ENCODE measurements around the gene OR4N5.
"Not testable (repeated sequence)": the region's sequence is repeated elsewhere in the genome, so short reads cannot be mapped to it uniquely, and the experiment has no call there.

OR4N5 gene

GRCh38 chr14:20138520-20138919 is at the start of gene OR4N5:
TSS of gene OR4N5 (plus strand) at chr14:20138820. CDS start at chr14:20143736, 4,916 bp downstream.
- no peak for DNase-seq

- DNase-seq: no peak
Observed at GRCh38 chr14:20092050-20092449, 46.6 kb upstream of the OR4N5 start.

GRCh38 chr14:20093442-20093841 is 45.2 kb upstream of the OR4N5 start:
- DNase-seq: no peak

GRCh38 chr14:20098926-20099770 is 39.5 kb upstream of the OR4N5 start:
- DNase-seq: not testable (repeated sequence)

GRCh38 chr14:20110438-20110837 is 28.2 kb upstream of the OR4N5 start, which contains the start of gene OR4K17:
TSS of gene OR4K17 (plus strand) at chr14:20110739. CDS start at chr14:20117500, 6,761 bp downstream.
- no peak for DNase-seq

GRCh38 chr14:20112321-20112720 is 26.3 kb upstream of the OR4N5 start:
- DNase-seq: no peak

- no peak for DNase-seq
Observed at GRCh38 chr14:20116748-20117147, 21.9 kb upstream of the OR4N5 start.

- no peak for DNase-seq
Observed at GRCh38 chr14:20118795-20119194, 19.8 kb upstream of the OR4N5 start.

- DNase-seq: no peak
Observed at GRCh38 chr14:20143911-20144310, 5.3 kb downstream of the OR4N5 start.

- DNase-seq: no peak
Observed at GRCh38 chr14:20144820-20145219, 6.2 kb downstream of the OR4N5 start.

GRCh38 chr14:20164462-20164861 is 25.8 kb downstream of the OR4N5 start:
- DNase-seq: no peak

- no peak for DNase-seq
Observed at GRCh38 chr14:20167091-20167490, 28.5 kb downstream of the OR4N5 start.

- not testable (repeated sequence) for DNase-seq
Observed at GRCh38 chr14:20169852-20170251, 31.2 kb downstream of the OR4N5 start.

GRCh38 chr14:20174205-20174604 is 35.6 kb downstream of the OR4N5 start:
- not testable (repeated sequence) for DNase-seq

- no peak for DNase-seq
Observed at GRCh38 chr14:20176330-20176729, 37.7 kb downstream of the OR4N5 start.

- DNase-seq: no peak
Observed at GRCh38 chr14:20177433-20177974, 38.9 kb downstream of the OR4N5 start.

- DNase-seq: peak; percentile 0
Observed at GRCh38 chr14:20179218-20179617, 40.6 kb downstream of the OR4N5 start.

GRCh38 chr14:20179880-20180279 is 41.3 kb downstream of the OR4N5 start:
- no peak for DNase-seq

- DNase-seq: no peak
Observed at GRCh38 chr14:20180486-20180885, 41.9 kb downstream of the OR4N5 start.

GRCh38 chr14:20184181-20184580 is 45.6 kb downstream of the OR4N5 start:
- DNase-seq: no peak

GRCh38 chr14:20190596-20190995 is 52.0 kb downstream of the OR4N5 start, which contains the start of gene OR11G2:
TSS of gene OR11G2 (plus strand) at chr14:20190896. CDS start at chr14:20197438, 6,542 bp downstream.
- DNase-seq: no peak

GRCh38 chr14:20191396-20191795 is 52.8 kb downstream of the OR4N5 start:
- DNase-seq: no peak

- DNase-seq: no peak
Observed at GRCh38 chr14:20194101-20194500, 55.5 kb downstream of the OR4N5 start.
